Kidney (tissue), 14 donors: ENCODE measurements around the gene SP3. TPM values are rescaled to one million over a fixed set of nuclear protein-coding genes. Genes with fewer than 3 reads are reported as not detected.

Source experiments
- DNase-seq, 5 donors: peaks; one replicate each; pipeline ENCODE4 v3.0.0-alpha.2; 2013 to 2020
- FAIRE-seq: peaks from 2 replicates; lab custom pipeline; 2012; peaks lifted over from hg19 to GRCh38; lab: Jason Lieb, UNC
- H3K27ac ChIP-seq, 2 donors: one replicate each; pipeline ENCODE4 v1.7.0; 2013; ENCODE audit warnings: low read depth in 2 of 2, low read length in 2 of 2, inconsistent platforms in 1 of 2
- H3K27me3 ChIP-seq: one replicate; pipeline ENCODE4 v1.7.1; 2013; ENCODE audit warnings: low read length, inconsistent platforms; ENCODE audit not compliant: control insufficient read depth, insufficient read depth
- H3K36me3 ChIP-seq, 3 donors: one replicate each; pipeline versions ENCODE4 v1.7.0 to v1.7.1; 2013; ENCODE audit warnings: low read length in 3 of 3, control low read depth in 1 of 3, inconsistent platforms in 1 of 3; ENCODE audit not compliant: insufficient read depth in 3 of 3, control insufficient read depth in 2 of 3
- H3K4me1 ChIP-seq, 3 donors: one replicate each; pipeline versions ENCODE4 v1.7.0 to v1.7.1; 2013; ENCODE audit warnings: low read length in 3 of 3, inconsistent platforms in 1 of 3, low read depth in 1 of 3; ENCODE audit not compliant: control insufficient read depth in 2 of 3, insufficient read depth in 2 of 3
- H3K4me3 ChIP-seq, 3 donors: one replicate each; pipeline versions ENCODE4 v1.7.0 to v1.8.1; 2013; ENCODE audit warnings: low read length in 3 of 3, control low read depth in 1 of 3, inconsistent platforms in 1 of 3
- H3K9ac ChIP-seq, 3 donors: one replicate each; pipeline versions ENCODE4 v1.7.0 to v1.7.1; 2013; ENCODE audit warnings: low read length in 3 of 3, control low read depth in 1 of 3, inconsistent platforms in 1 of 3
- H3K9me3 ChIP-seq, 3 donors: one replicate each; pipeline versions ENCODE4 v1.7.0 to v1.7.1; 2013; ENCODE audit warnings: low read length in 3 of 3, control low read depth in 1 of 3, inconsistent platforms in 1 of 3; ENCODE audit not compliant: control insufficient read depth in 2 of 3, insufficient read depth in 1 of 3
- intact Hi-C: fragments of 100-400 bp; cut with DNase I; formaldehyde crosslinking; loops from one replicate; pipeline ENCODE4 v1.11.1; 2022
- polyA plus RNA-seq: library from polyadenylated mRNA; stranded (reverse); fragments of 350-450 nt; fragmentation: Illumina TruSeq; extraction: RNeasy Lipid Tissue Mini Kit (QIAGEN cat#74804); gene quantifications from one replicate; pipeline ENCODE4 v1.2.3, GENCODE V29; 2014; ENCODE audit warnings: low read depth, low replicate concordance; ENCODE audit not compliant: insufficient read depth
- total RNA-seq: library from RNA; stranded (reverse); fragmentation: NEBNext Ultra II Directional; extraction: Animal tissue kit (Norgen Biotek cat#: 25700); gene quantifications from one replicate; pipeline ENCODE4 v1.2.1, GENCODE V29; 2021
- TF ChIP-seq, protein P1 (sequence below): IDR thresholded peaks from 3 replicates; pipeline ENCODE4 v1.5.1; 2012; ENCODE audit warnings: mild to moderate bottlenecking, moderate library complexity, borderline replicate concordance; ENCODE audit not compliant: insufficient read depth; ENCODE audit errors: extremely low read depth
- donor health status: control.
- donor health status: control.
- donor health status: control.
- donor health status: control.
- donor health status: control.
- donor health status: DM: yes; HTN: yes; CAD: no.
- donor health status: Normal renal cell carcinoma (clear cell type).

The SP3 gene
- total and polyA plus RNA-seq, 2 donors from 2014 or later = 14.5 to 86.2 TPM

DNA sequence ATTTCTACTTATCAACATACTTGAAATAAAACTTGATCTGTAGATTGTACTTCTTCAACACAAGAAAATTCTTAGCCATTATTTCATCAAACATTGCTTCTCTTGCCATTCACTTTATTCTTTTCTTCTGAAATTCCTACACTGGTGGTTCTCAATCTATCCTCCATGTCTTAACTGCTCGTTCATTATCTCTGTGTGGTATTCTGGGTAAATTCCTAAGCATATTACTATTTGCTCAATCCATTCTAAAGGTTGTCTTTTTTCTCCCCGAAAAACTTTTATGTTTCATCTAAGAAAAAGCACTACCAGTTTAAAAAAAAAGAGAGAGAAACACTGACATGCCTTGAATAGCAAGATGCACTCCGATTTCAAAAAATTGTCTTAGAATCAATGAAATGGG, 18.0 kb downstream of the SP3 start:
- H3K4me3 ChIP-seq = no peak overlapping the region
- peaks cover 0 to 2% (median 0%) of the 10 kb centered on the region in 3 donors for H3K36me3 ChIP-seq
- H3K4me1 ChIP-seq = peaks cover 0 to 3% (median 0%) of the 10 kb centered on the region in 3 donors
- TF ChIP-seq, protein P1, sequence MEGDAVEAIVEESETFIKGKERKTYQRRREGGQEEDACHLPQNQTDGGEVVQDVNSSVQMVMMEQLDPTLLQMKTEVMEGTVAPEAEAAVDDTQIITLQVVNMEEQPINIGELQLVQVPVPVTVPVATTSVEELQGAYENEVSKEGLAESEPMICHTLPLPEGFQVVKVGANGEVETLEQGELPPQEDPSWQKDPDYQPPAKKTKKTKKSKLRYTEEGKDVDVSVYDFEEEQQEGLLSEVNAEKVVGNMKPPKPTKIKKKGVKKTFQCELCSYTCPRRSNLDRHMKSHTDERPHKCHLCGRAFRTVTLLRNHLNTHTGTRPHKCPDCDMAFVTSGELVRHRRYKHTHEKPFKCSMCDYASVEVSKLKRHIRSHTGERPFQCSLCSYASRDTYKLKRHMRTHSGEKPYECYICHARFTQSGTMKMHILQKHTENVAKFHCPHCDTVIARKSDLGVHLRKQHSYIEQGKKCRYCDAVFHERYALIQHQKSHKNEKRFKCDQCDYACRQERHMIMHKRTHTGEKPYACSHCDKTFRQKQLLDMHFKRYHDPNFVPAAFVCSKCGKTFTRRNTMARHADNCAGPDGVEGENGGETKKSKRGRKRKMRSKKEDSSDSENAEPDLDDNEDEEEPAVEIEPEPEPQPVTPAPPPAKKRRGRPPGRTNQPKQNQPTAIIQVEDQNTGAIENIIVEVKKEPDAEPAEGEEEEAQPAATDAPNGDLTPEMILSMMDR = no peak
- DNase-seq = no peak
- no peaks in the 10 kb centered on the region for H3K9me3 ChIP-seq
- intact Hi-C loops = no loop called here
- no peak overlapping the region for H3K9ac ChIP-seq
- no peak for FAIRE-seq
- H3K27ac ChIP-seq = no peak overlapping the region
- H3K27me3 ChIP-seq = no peaks in the 10 kb centered on the region

DNA sequence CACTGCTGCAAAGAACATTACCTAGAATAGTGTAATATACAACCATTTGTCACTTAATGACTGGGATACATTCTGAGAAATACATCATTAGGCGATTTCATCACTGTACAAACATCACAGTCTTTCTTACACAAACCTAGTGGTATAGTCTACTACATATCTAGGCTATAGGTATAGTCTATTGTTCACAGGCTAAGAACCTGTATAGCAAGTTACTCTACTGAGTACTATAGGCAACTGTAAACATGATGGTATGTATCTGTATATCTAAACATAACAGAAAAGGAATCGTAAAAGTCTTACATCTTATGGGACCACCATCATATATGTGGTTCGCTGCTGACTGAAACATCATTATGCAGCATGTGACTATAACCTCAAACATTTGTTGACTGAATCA, 21.4 kb downstream of the SP3 start:
- DNase-seq (no peak), FAIRE-seq (no peak)
- intact Hi-C loops = no loop called here
- Histone ChIP-seq H3K9me3 (no peaks in the 10 kb centered on the region), H3K4me1 (peaks cover 0 to 4% (median 0%) of the 10 kb centered on the region in 3 donors), H3K27ac (no peak overlapping the region), H3K36me3 (peaks cover 0 to 2% (median 0%) of the 10 kb centered on the region in 3 donors), H3K27me3 (no peaks in the 10 kb centered on the region), H3K4me3 (no peak overlapping the region), H3K9ac (no peak overlapping the region)
- TF ChIP-seq, protein P1 = no peak

DNA sequence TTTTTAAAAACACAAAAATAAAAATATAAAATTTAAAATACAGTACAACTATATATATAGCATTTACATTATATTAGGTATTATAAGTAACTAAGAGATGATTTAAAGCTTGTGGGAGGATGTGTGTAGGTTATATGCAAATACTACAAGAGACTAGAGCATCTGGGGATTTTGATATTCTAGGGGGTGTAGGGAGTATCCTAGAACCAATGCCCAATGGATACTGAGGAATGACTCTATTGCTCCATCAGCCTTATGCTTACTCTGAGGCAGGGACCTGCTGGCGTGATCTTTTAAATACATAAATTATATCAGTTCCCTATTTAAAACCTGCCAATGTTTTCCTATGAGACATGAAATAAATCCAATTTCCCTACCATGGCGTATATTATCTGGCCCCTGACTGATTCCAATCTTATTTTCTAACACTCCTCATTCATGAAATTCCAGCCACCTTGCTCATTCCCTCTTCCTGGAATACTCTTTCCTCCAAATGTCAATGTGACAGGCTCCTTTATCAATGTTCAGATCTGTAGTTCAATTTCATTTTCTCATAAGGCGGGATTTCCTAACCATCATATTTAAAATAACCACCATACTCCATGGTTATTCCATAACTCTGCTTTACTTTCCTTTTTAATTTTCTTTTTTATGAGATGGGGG, 22.2 kb downstream of the SP3 start:
- TF ChIP-seq, protein P1 = no peak
- no peak overlapping the region for H3K9ac ChIP-seq
- intact Hi-C loops = no loop called here
- peaks cover 0 to 4% (median 0%) of the 10 kb centered on the region in 3 donors for H3K4me1 ChIP-seq
- no peak overlapping the region for H3K27ac ChIP-seq
- DNase-seq (no peak), FAIRE-seq (no peak)
- no peaks in the 10 kb centered on the region for H3K9me3 ChIP-seq
- peaks cover 0 to 2% (median 0%) of the 10 kb centered on the region in 3 donors for H3K36me3 ChIP-seq
- H3K4me3 ChIP-seq = no peak overlapping the region
- H3K27me3 ChIP-seq = no peaks in the 10 kb centered on the region
